GM12878 (cell line): Measurements from ENCODE around the gene LFNG.

Experiments used
- CREB1 ChIP-seq: IDR thresholded peaks from 2 replicates; pipeline ENCODE4 v1.6.1; 2012; ENCODE audit warnings: low read depth, mild to moderate bottlenecking, inconsistent platforms
- CTCF ChIP-seq, 3 experiments: IDR thresholded peaks in 2 of 3; conservative IDR thresholded peaks in 1 of 3; 2 replicates each; pipeline ENCODE4 v1.5.1; 2011; ENCODE audit warnings: low read depth in 3 of 3, low read length in 3 of 3, mild to moderate bottlenecking in 3 of 3, control low read depth in 2 of 3, moderate library complexity in 2 of 3, inconsistent platforms in 1 of 3, mixed read lengths in 1 of 3; ENCODE audit not compliant: control insufficient read depth in 2 of 3, insufficient read depth in 1 of 3; ENCODE audit errors: extremely low read depth in 1 of 3
- E2F4 ChIP-seq: IDR thresholded peaks from 2 replicates; pipeline ENCODE4 v1.6.1; 2012; ENCODE audit warnings: low read depth, low read length, improper control_type of control experiment
- HDAC2 ChIP-seq: fragments of 200-600 bp; sonication (generic); IDR thresholded peaks from 2 replicates; pipeline ENCODE4 v1.6.1; 2017
- HDGF ChIP-seq: fragments of 450-650 bp; IDR thresholded peaks from 2 replicates; pipeline ENCODE4 v1.6.1; 2016; ENCODE audit warnings: antibody characterized with exemption
- MAX ChIP-seq: IDR thresholded peaks from 2 replicates; pipeline ENCODE4 v1.6.1; 2012; ENCODE audit warnings: low read depth, low read length, improper control_type of control experiment
- MEF2A ChIP-seq: IDR thresholded peaks from 2 replicates; pipeline ENCODE4 v1.6.1; 2011; ENCODE audit warnings: low read depth, mild to moderate bottlenecking, low read length, moderate library complexity; ENCODE audit not compliant: insufficient read depth
- PML ChIP-seq: IDR thresholded peaks from 2 replicates; pipeline ENCODE4 v1.6.1; 2012; ENCODE audit warnings: low read length, inconsistent platforms
- POLR2AphosphoS5 ChIP-seq: IDR thresholded peaks from 2 replicates; pipeline ENCODE4 v1.6.1; 2011; ENCODE audit warnings: mild to moderate bottlenecking, low read length, inconsistent platforms
- SIN3A ChIP-seq: IDR thresholded peaks from 2 replicates; pipeline ENCODE4 v1.6.1; 2012; ENCODE audit warnings: low read depth, low read length, improper control_type of control experiment
- YY1 ChIP-seq: IDR thresholded peaks from 2 replicates; pipeline ENCODE4 v1.6.1; 2011; ENCODE audit warnings: low read depth, mild to moderate bottlenecking, low read length
- TF ChIP-seq, protein P1 (sequence below): IDR thresholded peaks from 2 replicates; pipeline ENCODE4 v1.6.1; 2011; ENCODE audit warnings: borderline replicate concordance, low read depth, mild to moderate bottlenecking, moderate library complexity, mixed read lengths, low read length; ENCODE audit not compliant: insufficient read depth; ENCODE audit errors: extremely low read length
- TF ChIP-seq, protein P2 (sequence below): fragments of 450-650 bp; IDR thresholded peaks from 2 replicates; pipeline ENCODE4 v1.6.1; 2017; ENCODE audit warnings: mild to moderate bottlenecking, low read depth, inconsistent platforms; ENCODE audit not compliant: poor library complexity, severe bottlenecking

GRCh38 chr7:2523461-2523936, 3.9 kb downstream of the LFNG start:
- no peak for TF ChIP-seq CTCF (IDR thresholded peaks at IDR 0.05 in 2 of 3, conservative IDR thresholded peaks at IDR 0.05 in 1 of 3; ENCODE audit: control insufficient read depth in 2 of 3, extremely low read depth in 1 of 3, insufficient read depth in 1 of 3, low read depth in 3 of 3, low read length in 3 of 3)
- TF ChIP-seq E2F4: no peak
- TF ChIP-seq POLR2AphosphoS5: no peak
- TF ChIP-seq HDAC2: no peak
- TF ChIP-seq CREB1: no peak
- TF ChIP-seq HDGF: no peak
- TF ChIP-seq, protein P1, sequence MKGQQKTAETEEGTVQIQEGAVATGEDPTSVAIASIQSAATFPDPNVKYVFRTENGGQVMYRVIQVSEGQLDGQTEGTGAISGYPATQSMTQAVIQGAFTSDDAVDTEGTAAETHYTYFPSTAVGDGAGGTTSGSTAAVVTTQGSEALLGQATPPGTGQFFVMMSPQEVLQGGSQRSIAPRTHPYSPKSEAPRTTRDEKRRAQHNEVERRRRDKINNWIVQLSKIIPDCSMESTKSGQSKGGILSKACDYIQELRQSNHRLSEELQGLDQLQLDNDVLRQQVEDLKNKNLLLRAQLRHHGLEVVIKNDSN: no peak
- TF ChIP-seq YY1: no peak
- TF ChIP-seq PML: no peak
- no peak for TF ChIP-seq SIN3A
- TF ChIP-seq, protein P2, sequence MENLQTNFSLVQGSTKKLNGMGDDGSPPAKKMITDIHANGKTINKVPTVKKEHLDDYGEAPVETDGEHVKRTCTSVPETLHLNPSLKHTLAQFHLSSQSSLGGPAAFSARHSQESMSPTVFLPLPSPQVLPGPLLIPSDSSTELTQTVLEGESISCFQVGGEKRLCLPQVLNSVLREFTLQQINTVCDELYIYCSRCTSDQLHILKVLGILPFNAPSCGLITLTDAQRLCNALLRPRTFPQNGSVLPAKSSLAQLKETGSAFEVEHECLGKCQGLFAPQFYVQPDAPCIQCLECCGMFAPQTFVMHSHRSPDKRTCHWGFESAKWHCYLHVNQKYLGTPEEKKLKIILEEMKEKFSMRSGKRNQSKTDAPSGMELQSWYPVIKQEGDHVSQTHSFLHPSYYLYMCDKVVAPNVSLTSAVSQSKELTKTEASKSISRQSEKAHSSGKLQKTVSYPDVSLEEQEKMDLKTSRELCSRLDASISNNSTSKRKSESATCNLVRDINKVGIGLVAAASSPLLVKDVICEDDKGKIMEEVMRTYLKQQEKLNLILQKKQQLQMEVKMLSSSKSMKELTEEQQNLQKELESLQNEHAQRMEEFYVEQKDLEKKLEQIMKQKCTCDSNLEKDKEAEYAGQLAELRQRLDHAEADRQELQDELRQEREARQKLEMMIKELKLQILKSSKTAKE: no peak
- no peak for TF ChIP-seq MEF2A
- no peak for TF ChIP-seq MAX
